ENCODE measurements around the gene C7.

C7 gene

GRCh38 chr5:40988746-40989510 is 79.6 kb downstream of the C7 start:
- no peaks in the 10 kb centered on the region for H3K9me3 ChIP-seq (ENCODE audit: control insufficient read depth, insufficient read depth, low read length)
- no peak for DNase-seq (ENCODE audit: low read depth, low spot score)
- no peak overlapping the region for H3K27ac ChIP-seq (ENCODE audit: low read length)
- WGBS (ENCODE audit: insufficient coverage, insufficient read length) = no CpG with 5 or more reads among the region's 8 CpGs
- H3K4me3 ChIP-seq (ENCODE audit: low read length) = no peak overlapping the region
- no peaks in the 10 kb centered on the region for H3K4me1 ChIP-seq (ENCODE audit: control insufficient read depth, insufficient read depth, low read length)
- no peaks in the 10 kb centered on the region for H3K27me3 ChIP-seq (ENCODE audit: control insufficient read depth, insufficient read depth, low read length)
- no peaks in the 10 kb centered on the region for H3K36me3 ChIP-seq (ENCODE audit: control insufficient read depth, insufficient read depth, low read length)

GRCh38 chr5:40991168-40991980 is 82.1 kb downstream of the C7 start:
- H3K27ac ChIP-seq (ENCODE audit: low read length) = no peak overlapping the region
- H3K4me1 ChIP-seq (ENCODE audit: control insufficient read depth, insufficient read depth, low read length) = no peaks in the 10 kb centered on the region
- WGBS (ENCODE audit: insufficient coverage, insufficient read length) = no CpG with 5 or more reads among the region's 2 CpGs
- no peaks in the 10 kb centered on the region for H3K36me3 ChIP-seq (ENCODE audit: control insufficient read depth, insufficient read depth, low read length)
- no peak for DNase-seq (ENCODE audit: low read depth, low spot score)
- H3K4me3 ChIP-seq (ENCODE audit: low read length) = no peak overlapping the region
- no peaks in the 10 kb centered on the region for H3K9me3 ChIP-seq (ENCODE audit: control insufficient read depth, insufficient read depth, low read length)
- H3K27me3 ChIP-seq (ENCODE audit: control insufficient read depth, insufficient read depth, low read length) = no peaks in the 10 kb centered on the region

DNA sequence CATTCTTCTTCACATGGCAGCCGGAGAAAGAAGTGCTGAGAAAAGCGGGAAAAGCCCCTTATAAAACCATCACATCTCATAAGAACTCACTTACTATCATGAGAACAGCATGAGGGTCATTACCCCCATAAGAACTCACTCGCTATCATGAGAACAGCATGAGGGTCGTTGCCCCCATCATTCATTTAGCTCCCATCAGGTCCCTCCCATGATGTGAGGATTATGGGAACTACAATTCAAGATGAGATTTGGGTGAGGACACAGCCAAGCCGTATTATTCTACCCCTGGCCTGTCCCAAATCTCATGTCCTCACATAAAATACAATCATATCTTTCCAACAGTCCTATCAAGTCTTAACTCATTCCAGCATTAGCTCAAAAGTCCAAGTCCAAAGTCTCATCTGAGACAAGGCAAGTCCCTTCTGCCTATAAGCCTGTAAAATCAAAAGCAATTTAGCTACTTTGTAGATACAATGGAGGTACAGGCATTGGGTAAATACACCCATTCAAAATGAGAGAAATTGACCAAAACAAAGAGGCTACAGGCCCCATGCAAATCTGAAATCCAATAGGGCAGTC is 82.8 kb downstream of the C7 start:
- no peak overlapping the region for H3K4me3 ChIP-seq (ENCODE audit: low read length)
- H3K4me1 ChIP-seq (ENCODE audit: control insufficient read depth, insufficient read depth, low read length) = no peaks in the 10 kb centered on the region
- WGBS (ENCODE audit: insufficient coverage, insufficient read length) = no CpG with 5 or more reads among the region's 5 CpGs
- no peaks in the 10 kb centered on the region for H3K9me3 ChIP-seq (ENCODE audit: control insufficient read depth, insufficient read depth, low read length)
- no peaks in the 10 kb centered on the region for H3K27me3 ChIP-seq (ENCODE audit: control insufficient read depth, insufficient read depth, low read length)
- no peaks in the 10 kb centered on the region for H3K36me3 ChIP-seq (ENCODE audit: control insufficient read depth, insufficient read depth, low read length)
- DNase-seq (ENCODE audit: low read depth, low spot score) = no peak
- H3K27ac ChIP-seq (ENCODE audit: low read length) = no peak overlapping the region

DNA sequence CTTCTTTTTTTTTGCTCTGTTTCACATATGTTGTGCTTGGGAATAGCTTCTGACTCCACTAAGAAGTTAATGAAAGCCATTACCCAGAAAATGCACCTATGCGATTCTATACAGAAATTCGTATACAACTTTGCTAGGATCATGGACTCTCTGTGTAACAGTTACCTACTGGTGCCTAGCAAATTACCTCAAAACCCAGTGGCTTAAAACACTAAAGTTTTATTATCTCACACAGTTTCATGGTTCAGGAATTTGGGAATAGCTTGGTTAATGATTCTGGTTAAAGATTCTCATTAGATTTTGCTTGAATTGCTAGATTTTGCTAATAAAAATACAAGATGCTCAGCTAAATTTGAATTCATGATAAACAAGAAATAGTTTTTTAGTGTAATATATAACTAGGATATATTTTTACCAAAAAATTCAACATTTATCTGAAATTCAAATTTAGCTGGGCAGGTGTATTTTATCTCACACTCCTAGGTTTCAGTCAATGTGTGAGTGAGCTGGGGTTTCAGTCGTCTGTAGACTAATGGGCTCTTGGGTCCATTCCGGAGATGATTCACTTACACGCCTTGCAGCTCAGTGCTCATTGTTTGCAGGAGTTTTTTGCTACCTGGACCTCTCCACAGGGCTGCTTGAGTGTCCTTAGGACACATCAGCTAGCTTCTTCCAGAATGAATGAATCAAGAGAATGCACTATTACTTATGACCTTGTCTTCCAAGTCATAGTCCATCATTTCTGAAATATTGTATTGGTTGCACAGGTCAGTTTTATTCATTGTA is 86.7 kb downstream of the C7 start:
- H3K9me3 ChIP-seq (ENCODE audit: control insufficient read depth, insufficient read depth, low read length) = no peaks in the 10 kb centered on the region
- no peak for DNase-seq (ENCODE audit: low read depth, low spot score)
- WGBS (ENCODE audit: insufficient coverage, insufficient read length) = no CpG with 5 or more reads among the region's 5 CpGs
- H3K4me1 ChIP-seq (ENCODE audit: control insufficient read depth, insufficient read depth, low read length) = no peaks in the 10 kb centered on the region
- no peaks in the 10 kb centered on the region for H3K27me3 ChIP-seq (ENCODE audit: control insufficient read depth, insufficient read depth, low read length)
- no peak overlapping the region for H3K4me3 ChIP-seq (ENCODE audit: low read length)
- no peak overlapping the region for H3K27ac ChIP-seq (ENCODE audit: low read length)
- H3K36me3 ChIP-seq (ENCODE audit: control insufficient read depth, insufficient read depth, low read length) = no peaks in the 10 kb centered on the region

- Histone ChIP-seq H3K36me3 (ENCODE audit: control insufficient read depth, insufficient read depth, low read length) (no peaks in the 10 kb centered on the region), H3K4me1 (ENCODE audit: control insufficient read depth, insufficient read depth, low read length) (no peaks in the 10 kb centered on the region), H3K27ac (ENCODE audit: low read length) (no peak overlapping the region), H3K4me3 (ENCODE audit: low read length) (no peak overlapping the region), H3K9me3 (ENCODE audit: control insufficient read depth, insufficient read depth, low read length) (no peaks in the 10 kb centered on the region), H3K27me3 (ENCODE audit: control insufficient read depth, insufficient read depth, low read length) (no peaks in the 10 kb centered on the region)
- no peak for DNase-seq (ENCODE audit: low read depth, low spot score)
- no CpG with 5 or more reads among the region's 1 CpG for WGBS (ENCODE audit: insufficient coverage, insufficient read length)
Observed at GRCh38 chr5:40999142-40999541, 89.8 kb downstream of the C7 start.

DNA sequence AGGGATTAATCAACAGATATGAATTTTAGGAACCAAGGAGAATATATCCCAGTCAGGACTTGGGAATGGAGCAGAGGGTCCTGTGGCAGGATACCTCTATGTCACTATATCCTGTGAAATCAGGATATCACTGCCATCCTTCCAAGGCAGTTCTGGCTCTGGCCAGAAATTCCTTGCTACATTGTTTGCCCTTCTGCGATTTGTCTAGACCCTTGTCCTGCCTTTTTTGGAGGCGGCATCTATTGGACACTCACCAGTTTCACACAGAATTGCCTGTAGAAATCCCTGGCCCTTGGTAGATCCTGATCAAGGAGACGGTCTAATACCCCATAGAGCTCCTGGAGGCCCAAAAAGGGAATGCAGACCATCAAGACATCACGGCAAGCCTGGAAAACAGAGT is 90.7 kb downstream of the C7 start:
- H3K4me3 ChIP-seq (ENCODE audit: low read length) = no peak overlapping the region
- DNase-seq (ENCODE audit: low read depth, low spot score) = no peak
- WGBS (ENCODE audit: insufficient coverage, insufficient read length) = no CpG with 5 or more reads among the region's 4 CpGs
- no peaks in the 10 kb centered on the region for H3K36me3 ChIP-seq (ENCODE audit: control insufficient read depth, insufficient read depth, low read length)
- H3K27ac ChIP-seq (ENCODE audit: low read length) = no peak overlapping the region
- H3K4me1 ChIP-seq (ENCODE audit: control insufficient read depth, insufficient read depth, low read length) = no peaks in the 10 kb centered on the region
- H3K9me3 ChIP-seq (ENCODE audit: control insufficient read depth, insufficient read depth, low read length) = no peaks in the 10 kb centered on the region
- H3K27me3 ChIP-seq (ENCODE audit: control insufficient read depth, insufficient read depth, low read length) = no peaks in the 10 kb centered on the region

DNA sequence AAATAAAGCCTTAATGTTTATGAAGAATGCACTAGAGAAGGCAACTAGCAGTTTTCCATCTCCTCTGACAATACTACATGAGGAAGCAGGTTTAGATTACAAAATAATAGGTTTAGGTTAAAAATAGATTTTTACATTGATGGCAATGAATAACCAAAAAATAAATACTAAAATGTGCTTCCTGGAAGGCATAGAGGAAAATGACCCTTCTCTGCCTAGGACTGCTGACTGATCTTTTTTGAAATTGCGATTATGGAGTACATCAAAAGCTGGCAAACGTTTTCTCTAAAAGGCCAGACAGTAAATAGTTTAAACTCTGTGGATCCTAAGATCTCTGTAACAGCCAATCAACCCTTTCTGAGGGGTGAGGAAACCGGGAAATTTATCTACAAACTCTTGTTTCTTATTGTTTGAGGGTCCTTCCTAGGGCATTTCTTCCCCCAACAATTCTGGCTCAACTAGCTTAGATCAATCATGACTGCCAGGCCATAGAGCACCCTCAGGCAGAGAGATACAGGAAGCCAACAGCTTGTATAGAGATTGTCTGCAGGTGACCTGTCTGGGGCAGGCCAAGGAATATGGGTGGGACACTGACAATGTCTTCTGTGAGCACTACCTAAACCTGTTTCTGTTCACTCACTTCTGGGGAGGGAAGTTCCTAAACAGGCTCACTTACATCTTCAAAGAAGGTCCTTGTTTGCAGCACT is 94.5 kb downstream of the C7 start:
- no CpG with 5 or more reads among the region's 3 CpGs for WGBS (ENCODE audit: insufficient coverage, insufficient read length)
- H3K36me3 ChIP-seq (ENCODE audit: control insufficient read depth, insufficient read depth, low read length) = no peaks in the 10 kb centered on the region
- H3K27ac ChIP-seq (ENCODE audit: low read length) = no peak overlapping the region

GRCh38 chr5:41004931-41005330 is 95.6 kb downstream of the C7 start:
- no peaks in the 10 kb centered on the region for H3K4me1 ChIP-seq (ENCODE audit: control insufficient read depth, insufficient read depth, low read length)
- no peaks in the 10 kb centered on the region for H3K36me3 ChIP-seq (ENCODE audit: control insufficient read depth, insufficient read depth, low read length)
- no peak overlapping the region for H3K27ac ChIP-seq (ENCODE audit: low read length)
- DNase-seq (ENCODE audit: low read depth, low spot score) = no peak
- H3K4me3 ChIP-seq (ENCODE audit: low read length) = no peak overlapping the region
- H3K9me3 ChIP-seq (ENCODE audit: control insufficient read depth, insufficient read depth, low read length) = no peaks in the 10 kb centered on the region
- no CpG with 5 or more reads among the region's 7 CpGs for WGBS (ENCODE audit: insufficient coverage, insufficient read length)
- H3K27me3 ChIP-seq (ENCODE audit: control insufficient read depth, insufficient read depth, low read length) = no peaks in the 10 kb centered on the region

More for the DNA sequence above, 94.5 kb downstream of the C7 start:
- DNase-seq (ENCODE audit: low read depth, low spot score) = no peak
- Histone ChIP-seq H3K9me3 (ENCODE audit: control insufficient read depth, insufficient read depth, low read length) (no peaks in the 10 kb centered on the region), H3K4me1 (ENCODE audit: control insufficient read depth, insufficient read depth, low read length) (no peaks in the 10 kb centered on the region), H3K4me3 (ENCODE audit: low read length) (no peak overlapping the region), H3K27me3 (ENCODE audit: control insufficient read depth, insufficient read depth, low read length) (no peaks in the 10 kb centered on the region)

GRCh38 chr5:41009232-41009631 is 99.9 kb downstream of the C7 start:
- no peak for DNase-seq (ENCODE audit: low read depth, low spot score)
- no CpG with 5 or more reads among the region's 4 CpGs for WGBS (ENCODE audit: insufficient coverage, insufficient read length)
- H3K9me3 ChIP-seq (ENCODE audit: control insufficient read depth, insufficient read depth, low read length) = no peaks in the 10 kb centered on the region
- no peaks in the 10 kb centered on the region for H3K36me3 ChIP-seq (ENCODE audit: control insufficient read depth, insufficient read depth, low read length)
- H3K4me3 ChIP-seq (ENCODE audit: low read length) = no peak overlapping the region
- no peak overlapping the region for H3K27ac ChIP-seq (ENCODE audit: low read length)
- H3K4me1 ChIP-seq (ENCODE audit: control insufficient read depth, insufficient read depth, low read length) = no peaks in the 10 kb centered on the region
- no peaks in the 10 kb centered on the region for H3K27me3 ChIP-seq (ENCODE audit: control insufficient read depth, insufficient read depth, low read length)

DNA sequence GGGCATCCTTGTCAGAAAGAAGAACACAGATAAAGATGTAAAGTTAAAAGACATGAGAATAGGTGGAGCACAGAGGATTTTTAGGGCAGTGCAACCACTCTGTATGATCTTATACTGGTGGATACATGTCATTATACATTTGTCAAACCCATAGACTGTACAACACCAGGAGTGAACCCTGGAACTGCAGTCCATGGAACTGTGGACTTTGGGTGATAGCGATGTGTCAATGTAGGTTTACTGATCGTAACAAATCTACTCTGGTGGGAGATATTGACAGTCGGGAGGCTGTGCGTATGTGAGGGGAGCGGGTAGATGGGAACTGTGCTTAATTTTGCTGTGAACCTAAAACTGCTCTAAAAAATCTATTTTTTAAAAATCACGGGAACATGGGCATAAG is 101.3 kb downstream of the C7 start:
- H3K9me3 ChIP-seq (ENCODE audit: control insufficient read depth, insufficient read depth, low read length) = no peaks in the 10 kb centered on the region
- H3K36me3 ChIP-seq (ENCODE audit: control insufficient read depth, insufficient read depth, low read length) = no peaks in the 10 kb centered on the region
- H3K4me1 ChIP-seq (ENCODE audit: control insufficient read depth, insufficient read depth, low read length) = no peaks in the 10 kb centered on the region
- DNase-seq (ENCODE audit: low read depth, low spot score) = no peak
- no peak overlapping the region for H3K27ac ChIP-seq (ENCODE audit: low read length)
- no peak overlapping the region for H3K4me3 ChIP-seq (ENCODE audit: low read length)
- WGBS (ENCODE audit: insufficient coverage, insufficient read length) = no CpG with 5 or more reads among the region's 6 CpGs
- H3K27me3 ChIP-seq (ENCODE audit: control insufficient read depth, insufficient read depth, low read length) = no peaks in the 10 kb centered on the region

Data from iPS DF 6.9 (cell line).